Fibroblast of lung (primary cell): ENCODE data around the gene EGR4. TPM values are rescaled to one million over a fixed set of nuclear protein-coding genes. Genes with fewer than 3 reads are reported as not detected.

Experiments
- DNase-seq, 2 donors: peaks; one replicate each; pipeline versions ENCODE4 v3.0.0 to v3.0.0-alpha.2; 2010; ENCODE audit warnings: low read depth in 2 of 2
- H2AFZ ChIP-seq: 2 replicates; pipeline ENCODE4 v1.5.1; 2012; ENCODE audit warnings: low read length, control low read depth, inconsistent platforms
- H3K27ac ChIP-seq: 2 replicates; pipeline ENCODE4 v1.5.1; 2011; ENCODE audit warnings: low read length, control low read depth; ENCODE audit not compliant: insufficient read depth
- H3K27me3 ChIP-seq: 2 replicates; pipeline ENCODE4 v1.5.1; 2011; ENCODE audit warnings: mild to moderate bottlenecking, low read length; ENCODE audit not compliant: control insufficient read depth, insufficient read depth
- H3K36me3 ChIP-seq: 2 replicates; pipeline ENCODE4 v1.5.1; 2011; ENCODE audit warnings: low read length; ENCODE audit not compliant: control insufficient read depth, insufficient read depth
- H3K4me1 ChIP-seq: 2 replicates; pipeline ENCODE4 v1.5.1; 2011; ENCODE audit warnings: low read length; ENCODE audit not compliant: control insufficient read depth, insufficient read depth; ENCODE audit errors: extremely low read depth
- H3K4me2 ChIP-seq: 2 replicates; pipeline ENCODE4 v1.5.1; 2011; ENCODE audit warnings: low read length, control low read depth; ENCODE audit not compliant: insufficient read depth; ENCODE audit errors: extremely low read depth
- H3K4me3 ChIP-seq, 4 experiments: fragments of 200-600 bp in 1 of 4; sonication (generic) in 1 of 4; replicated peaks in 1 of 4; 2 replicates each; pipeline ENCODE4 v1.5.1; 2011 to 2016; ENCODE audit warnings: low read length in 4 of 4, low read depth in 3 of 4, mild to moderate bottlenecking in 3 of 4, control low read depth in 2 of 4, inconsistent platforms in 1 of 4, mixed read lengths in 1 of 4; ENCODE audit not compliant: insufficient read depth in 1 of 4; ENCODE audit errors: control extremely low read depth in 1 of 4
- H3K79me2 ChIP-seq: 2 replicates; pipeline ENCODE4 v1.5.1; 2012; ENCODE audit warnings: mild to moderate bottlenecking, low read length, inconsistent platforms; ENCODE audit not compliant: control insufficient read depth, insufficient read depth
- H3K9ac ChIP-seq: 2 replicates; pipeline ENCODE4 v1.5.1; 2011; ENCODE audit warnings: mild to moderate bottlenecking, low read length, control low read depth; ENCODE audit not compliant: insufficient read depth
- H3K9me3 ChIP-seq: 2 replicates; pipeline ENCODE4 v1.5.1; 2012; ENCODE audit warnings: low read depth, low read length; ENCODE audit not compliant: control insufficient read depth, insufficient read depth
- H4K20me1 ChIP-seq: 2 replicates; pipeline ENCODE4 v1.5.1; 2011; ENCODE audit warnings: low read length; ENCODE audit not compliant: control insufficient read depth, insufficient read depth; ENCODE audit errors: extremely low read depth
- CTCF ChIP-seq, 2 donors: IDR thresholded peaks in 1 of 2; conservative IDR thresholded peaks in 1 of 2; 1 replicate in 1 of 2; 2 replicates in 1 of 2; pipeline ENCODE4 v1.5.1; 2011 to 2012; ENCODE audit warnings: low read length in 2 of 2, control low read depth in 1 of 2, inconsistent platforms in 1 of 2, low read depth in 1 of 2, mild to moderate bottlenecking in 1 of 2
- EZH2 ChIP-seq: IDR thresholded peaks from 2 replicates; pipeline ENCODE4 v1.5.1; 2012; ENCODE audit warnings: low read length, control low read depth, mild to moderate bottlenecking; ENCODE audit errors: missing control alignments
- polyA plus RNA-seq, 2 donors: library from polyadenylated mRNA; depleted of rRNA in 1 of 2; stranded (reverse) in 1 of 2; unstranded in 1 of 2; fragments of >200 nt; gene quantifications; 2 replicates each; pipeline ENCODE4 v1.2.1, GENCODE V29; 2011 to 2012; ENCODE audit warnings: missing spikeins in 1 of 2
- total RNA-seq: library from RNA; depleted of rRNA; stranded (reverse); fragments of >200 nt; gene quantifications from 2 replicates; pipeline ENCODE4 v1.2.1, GENCODE V29; 2014

The EGR4 gene
- total and polyA plus RNA-seq, 2 donors (not counting 1 experiment from before 2014, with no cell fraction given): not detected

- H2AFZ ChIP-seq: no peak overlapping the region
Measured at GRCh38 chr2:73337828-73338227, 44.5 kb upstream of the EGR4 start.

GRCh38 chr2:73334620-73335019, 41.3 kb upstream of the EGR4 start:
- H4K20me1 ChIP-seq: no peaks in the 10 kb centered on the region
- no peaks in the 10 kb centered on the region for H3K36me3 ChIP-seq
- H3K4me3 ChIP-seq: no peak overlapping the region
- no peak overlapping the region for H3K27ac ChIP-seq
- H3K27me3 ChIP-seq: no peaks in the 10 kb centered on the region
- H2AFZ ChIP-seq: no peak overlapping the region
- no peaks in the 10 kb centered on the region for H3K79me2 ChIP-seq
- TF ChIP-seq EZH2 (no peak), CTCF (conservative IDR thresholded peaks at IDR 0.05 in 1 of 2, IDR thresholded peaks at IDR 0.05 in 1 of 2; ENCODE audit: low read depth in 1 of 2, low read length in 2 of 2) (no peak)
- no peaks in the 10 kb centered on the region for H3K9me3 ChIP-seq
- H3K4me2 ChIP-seq: no peak overlapping the region
- H3K9ac ChIP-seq: no peak overlapping the region
- no peak for DNase-seq
- no peaks in the 10 kb centered on the region for H3K4me1 ChIP-seq

More at GRCh38 chr2:73337828-73338227, 44.5 kb upstream of the EGR4 start:
- H3K4me3 ChIP-seq: no peak overlapping the region
- TF ChIP-seq CTCF (conservative IDR thresholded peaks at IDR 0.05 in 1 of 2, IDR thresholded peaks at IDR 0.05 in 1 of 2; ENCODE audit: low read depth in 1 of 2, low read length in 2 of 2) (no peak), EZH2 (no peak)
- no peak for DNase-seq
- no peaks in the 10 kb centered on the region for H3K4me1 ChIP-seq
- no peaks in the 10 kb centered on the region for H3K36me3 ChIP-seq
- no peak overlapping the region for H3K27ac ChIP-seq
- H3K79me2 ChIP-seq: no peaks in the 10 kb centered on the region
- H3K9me3 ChIP-seq: no peaks in the 10 kb centered on the region
- no peaks in the 10 kb centered on the region for H4K20me1 ChIP-seq
- H3K27me3 ChIP-seq: no peaks in the 10 kb centered on the region
- H3K4me2 ChIP-seq: no peak overlapping the region
- no peak overlapping the region for H3K9ac ChIP-seq

GRCh38 chr2:73334045-73334444, 40.7 kb upstream of the EGR4 start:
- DNase-seq: no peak
- no peaks in the 10 kb centered on the region for H4K20me1 ChIP-seq
- H3K36me3 ChIP-seq: no peaks in the 10 kb centered on the region
- no peak for TF ChIP-seq CTCF (conservative IDR thresholded peaks at IDR 0.05 in 1 of 2, IDR thresholded peaks at IDR 0.05 in 1 of 2; ENCODE audit: low read depth in 1 of 2, low read length in 2 of 2)
- no peak for TF ChIP-seq EZH2
- H3K4me2 ChIP-seq: no peak overlapping the region
- H3K27ac ChIP-seq: no peak overlapping the region
- H3K27me3 ChIP-seq: no peaks in the 10 kb centered on the region
- H3K79me2 ChIP-seq: no peaks in the 10 kb centered on the region
- no peak overlapping the region for H3K4me3 ChIP-seq
- no peak overlapping the region for H2AFZ ChIP-seq
- H3K9ac ChIP-seq: no peak overlapping the region
- H3K4me1 ChIP-seq: no peaks in the 10 kb centered on the region
- H3K9me3 ChIP-seq: no peaks in the 10 kb centered on the region
